Hepatocyte (in vitro differentiated cells): ENCODE results near the gene PARP3. TPM values are rescaled to one million over a fixed set of nuclear protein-coding genes. Genes with fewer than 3 reads are reported as not detected.

Experiments
- DNase-seq: peaks from one replicate; pipeline ENCODE4 v3.0.0-alpha.2; 2016; ENCODE audit warnings: low spot score
- H2AFZ ChIP-seq: fragments of 200-600 bp; sonication (generic); 2 replicates; pipeline ENCODE4 v1.6.0; 2016; ENCODE audit warnings: antibody characterized with exemption, mild to moderate bottlenecking
- H3K27ac ChIP-seq: fragments of 200-600 bp; sonication (generic); 2 replicates; pipeline ENCODE4 v1.5.1; 2016; ENCODE audit warnings: mild to moderate bottlenecking
- H3K27me3 ChIP-seq: fragments of 200-600 bp; sonication (generic); 2 replicates; pipeline ENCODE4 v1.6.1; 2016
- H3K36me3 ChIP-seq: fragments of 200-600 bp; sonication (generic); replicated peaks from 2 replicates; pipeline ENCODE4 v1.5.1; 2016; ENCODE audit warnings: low read depth; ENCODE audit not compliant: insufficient read depth
- H3K4me1 ChIP-seq: fragments of 200-600 bp; sonication (generic); 2 replicates; pipeline ENCODE4 v1.5.1; 2016; ENCODE audit warnings: mild to moderate bottlenecking, moderate library complexity; ENCODE audit not compliant: insufficient read depth
- H3K4me2 ChIP-seq: fragments of 200-600 bp; sonication (generic); 2 replicates; pipeline ENCODE4 v1.6.0; 2016
- H3K4me3 ChIP-seq: fragments of 200-600 bp; sonication (generic); 2 replicates; pipeline ENCODE4 v1.5.1; 2016; ENCODE audit warnings: mild to moderate bottlenecking
- H3K79me2 ChIP-seq: fragments of 200-600 bp; sonication (generic); 2 replicates; pipeline ENCODE4 v1.6.0; 2017; ENCODE audit warnings: mild to moderate bottlenecking
- H3K9me2 ChIP-seq: fragments of 200-600 bp; sonication (generic); replicated peaks from 2 replicates; pipeline ENCODE4 v1.6.0; 2017; ENCODE audit warnings: mild to moderate bottlenecking; ENCODE audit not compliant: insufficient read depth
- H3K9me3 ChIP-seq: fragments of 200-600 bp; sonication (generic); 2 replicates; pipeline ENCODE4 v1.5.1; 2016; ENCODE audit warnings: low read depth, mild to moderate bottlenecking
- H4K20me1 ChIP-seq: fragments of 200-600 bp; sonication (generic); 2 replicates; pipeline ENCODE4 v1.6.0; 2016; ENCODE audit warnings: mild to moderate bottlenecking; ENCODE audit not compliant: insufficient read depth, poor library complexity, severe bottlenecking
- CTCF ChIP-seq: fragments of 200-600 bp; sonication (generic); IDR thresholded peaks from 2 replicates; pipeline ENCODE4 v1.5.1; 2016; ENCODE audit warnings: antibody characterized with exemption, mild to moderate bottlenecking; ENCODE audit not compliant: poor library complexity
- EZH2 ChIP-seq: fragments of 200-600 bp; sonication (generic); IDR thresholded peaks from 2 replicates; pipeline ENCODE4 v1.6.1; 2016; ENCODE audit warnings: antibody characterized with exemption, mild to moderate bottlenecking, borderline replicate concordance
- EZH2phosphoT487 ChIP-seq: fragments of 200-600 bp; sonication (generic); IDR thresholded peaks from one replicate; pipeline ENCODE4 v1.6.1; 2018; ENCODE audit warnings: antibody characterized with exemption, mild to moderate bottlenecking, low read depth, moderate library complexity; ENCODE audit not compliant: unreplicated experiment, severe bottlenecking
- WGBS: methylation state at CpG from one replicate; pipeline ENCODE4 v1.1.6; 2016; ENCODE audit warnings: low lambda C conversion rate; ENCODE audit errors: missing lambda C conversion rate; 5-methylcytosine and 5-hydroxymethylcytosine counted together
- polyA plus RNA-seq: library from polyadenylated mRNA; unstranded; fragments of >200 nt; fragmentation: Nextera tagmentation; extraction: Ambion mirVana; gene quantifications from 2 replicates; pipeline ENCODE4 v1.2.1, GENCODE V29; 2016
- total RNA-seq: library from RNA; depleted of rRNA; stranded (reverse); fragments of >200 nt; gene quantifications from 2 replicates; pipeline ENCODE4 v1.2.3, GENCODE V29; 2014

Gene PARP3
- total RNA-seq = 7.0 and 9.3 TPM in 2 replicates
- polyA plus RNA-seq = 10.3 and 11.6 TPM in 2 replicates

- Histone ChIP-seq H3K27me3 (no peaks in the 10 kb centered on the region), H3K79me2 (peaks cover 24% of the 10 kb centered on the region), H3K4me2 (peak within 1 kb of the TSS; percentile 92), H3K4me1 (peaks cover 10% of the 10 kb centered on the region), H3K9me3 (no peaks in the 10 kb centered on the region), H3K27ac (peak within 1 kb of the TSS; percentile 82), H3K36me3 (no peaks in the 10 kb centered on the region), H3K4me3 (peak within 1 kb of the TSS; percentile 21), H3K9me2 (no peaks in the 10 kb centered on the region), H4K20me1 (no peaks in the 10 kb centered on the region), H2AFZ (peak within 1 kb of the TSS; percentile 33)
- TF ChIP-seq CTCF (peak; percentile 100), EZH2phosphoT487 (no peak)
- WGBS = 4% methylated on average over 63 of the region's 67 CpGs
- DNase-seq = peak; percentile 100
These were observed at the start of gene PARP3, which contains the start of gene RRP9 for GRCh38 chr3:51941798-51942602. Gene PARP3, plus strand, starts transcription at chr3:51942363. Its CDS starts 993 bp downstream, at chr3:51943356. Gene RRP9, minus strand, starts transcription at chr3:51941904. Its CDS starts 37 bp downstream, at chr3:51941867.

DNA sequence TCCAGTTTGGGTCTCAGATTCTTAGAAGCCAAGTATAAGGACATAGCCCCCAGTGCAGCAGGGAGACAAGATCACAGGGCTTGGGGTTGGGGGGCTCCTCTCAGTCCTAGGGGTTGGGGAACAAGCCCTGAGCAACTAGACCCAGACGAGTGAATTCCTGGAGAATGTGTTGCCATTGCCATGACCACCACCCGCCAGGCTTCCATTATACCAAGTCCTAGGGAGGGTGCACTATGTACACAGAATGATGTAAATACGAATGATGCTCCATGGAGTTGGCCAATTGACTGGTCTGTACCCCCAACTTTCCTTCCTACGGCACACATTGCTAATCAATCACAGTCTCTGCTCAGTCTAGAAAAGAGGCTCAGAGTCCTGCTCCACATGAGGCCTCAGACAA lies 47.8 kb upstream of the PARP3 start:
- 79% methylated on average over 4 of the region's 4 CpGs for WGBS
- Histone ChIP-seq H3K4me1 (no peaks in the 10 kb centered on the region), H3K27ac (no peak overlapping the region), H3K4me2 (no peak overlapping the region), H3K79me2 (no peaks in the 10 kb centered on the region), H3K27me3 (peaks cover 7% of the 10 kb centered on the region), H3K4me3 (no peak overlapping the region), H3K9me3 (no peaks in the 10 kb centered on the region), H3K36me3 (no peaks in the 10 kb centered on the region), H4K20me1 (no peaks in the 10 kb centered on the region), H3K9me2 (no peaks in the 10 kb centered on the region), H2AFZ (no peak overlapping the region)
- TF ChIP-seq EZH2phosphoT487 = no peak
- no peak for TF ChIP-seq EZH2
- TF ChIP-seq CTCF = no peak
- DNase-seq = no peak

DNA sequence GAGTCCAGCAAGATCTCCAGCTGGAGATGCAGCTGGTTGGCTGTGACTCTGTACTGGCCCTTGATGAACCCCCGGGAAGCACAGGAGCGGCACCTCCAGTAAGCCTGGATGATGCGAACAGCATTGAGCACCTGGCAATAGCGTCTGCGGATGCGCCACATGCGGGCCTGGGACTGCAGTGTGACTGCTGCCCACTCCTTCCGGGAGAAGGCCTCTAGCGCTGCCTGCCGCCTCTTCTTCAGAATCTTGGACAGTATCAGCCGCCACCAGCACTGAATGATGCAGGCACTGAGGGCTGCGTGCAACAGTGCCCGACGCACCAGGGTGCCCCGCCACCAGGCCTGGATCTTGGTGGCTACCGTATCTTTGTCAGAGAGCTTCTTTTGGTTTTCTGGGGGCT lies 47.2 kb upstream of the PARP3 start:
- no peak for DNase-seq
- no peaks in the 10 kb centered on the region for H3K9me2 ChIP-seq
- H4K20me1 ChIP-seq = no peaks in the 10 kb centered on the region

More for the DNA sequence above, 47.2 kb upstream of the PARP3 start:
- Histone ChIP-seq H3K4me2 (no peak overlapping the region), H3K36me3 (no peaks in the 10 kb centered on the region), H3K4me1 (no peaks in the 10 kb centered on the region), H3K27me3 (peaks cover 7% of the 10 kb centered on the region), H3K9me3 (no peaks in the 10 kb centered on the region), H3K27ac (no peak overlapping the region), H3K4me3 (no peak overlapping the region), H3K79me2 (no peaks in the 10 kb centered on the region), H2AFZ (no peak overlapping the region)
- TF ChIP-seq EZH2phosphoT487 (no peak), CTCF (no peak), EZH2 (no peak)
- 95% methylated on average over 16 of the region's 16 CpGs for WGBS
